HL-60/S4 treated with retinoic acid at 250 ng/mL for 4 days and 3 days (cell line): ENCODE measurements around the gene CSRNP3.

Experiments
- in situ Hi-C: fragments of 300-500 bp; cut with MboI; formaldehyde crosslinking; loops from 2 replicates; pipeline ENCODE4 v1.7.0; 2022; ENCODE audit warnings: low sequenced_read_pairs

Gene CSRNP3

DNA sequence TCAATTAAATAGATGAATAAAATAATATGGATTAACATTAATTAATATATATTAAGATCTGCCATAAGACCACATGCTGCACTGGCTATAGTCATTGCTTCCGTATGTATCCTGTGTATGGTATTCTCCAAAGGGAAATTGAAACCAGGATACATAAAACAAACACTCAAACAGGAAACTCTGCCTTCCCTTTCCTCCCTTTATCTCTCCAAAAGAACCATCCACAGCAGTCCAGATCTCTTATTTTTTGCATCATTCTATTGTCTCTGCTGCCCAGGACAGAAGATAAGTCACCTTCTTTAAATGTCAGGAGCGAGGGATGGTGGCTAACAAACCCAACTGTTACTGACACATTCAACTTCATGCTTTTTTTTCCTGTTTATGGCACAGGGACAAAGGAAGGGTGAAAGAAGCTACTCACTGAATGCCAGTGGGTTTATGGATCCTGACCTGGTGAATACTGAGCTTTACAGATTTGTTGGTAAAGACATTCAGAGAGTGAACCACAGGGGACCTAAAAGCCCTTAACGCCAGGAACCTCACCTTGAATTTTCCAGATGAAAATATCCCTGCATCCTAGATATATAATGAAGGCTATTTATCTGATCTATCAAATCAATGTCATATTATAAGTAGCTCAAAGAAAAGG is 67.5 kb downstream of the CSRNP3 start:
- in situ Hi-C loops: no loop called here

DNA sequence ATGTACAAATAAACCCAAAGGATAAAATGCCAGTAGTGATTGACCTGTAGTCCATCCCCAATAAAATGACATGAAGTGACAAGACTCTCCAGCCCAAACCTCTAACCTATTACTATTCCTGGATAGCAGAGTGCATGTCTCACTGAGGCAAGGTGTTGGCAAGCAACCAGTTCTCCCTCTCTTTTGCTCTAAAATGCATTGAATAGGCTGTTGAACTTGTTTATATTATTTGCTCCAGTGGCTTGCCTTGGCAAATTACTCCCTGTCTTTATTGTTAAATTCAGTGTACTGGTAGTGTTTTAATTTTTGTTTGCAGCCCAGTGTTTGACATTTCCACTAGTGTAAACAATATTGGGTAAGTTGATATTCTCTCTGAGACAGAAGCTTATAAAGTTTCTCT is 70.5 kb downstream of the CSRNP3 start:
- in situ Hi-C loops: no loop called here

DNA sequence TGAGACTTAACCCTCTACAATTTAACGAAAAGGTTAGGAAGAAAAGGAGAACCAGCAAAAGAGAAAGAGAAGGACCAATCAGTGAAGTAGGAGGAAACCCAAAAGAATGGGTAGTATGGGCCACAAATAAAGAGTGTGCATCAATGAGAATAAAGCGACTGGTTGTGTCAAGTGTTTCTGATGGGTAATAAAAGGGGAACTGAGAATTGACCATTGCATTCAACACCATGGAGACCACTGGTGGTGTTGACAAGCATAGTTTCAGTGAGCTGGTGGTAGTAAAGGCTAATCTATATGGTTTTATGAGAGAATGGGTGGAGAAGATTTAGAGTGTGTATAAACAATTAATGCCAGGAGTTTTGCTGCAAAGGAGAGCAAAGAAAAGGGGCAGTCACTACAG is 75.4 kb downstream of the CSRNP3 start:
- in situ Hi-C loops: no loop called here

- in situ Hi-C loops: no loop called here
Observed at GRCh38 chr2:165547900-165548299, 78.4 kb downstream of the CSRNP3 start.

- in situ Hi-C loops: no loop called here
Observed at GRCh38 chr2:165549619-165550018, 80.1 kb downstream of the CSRNP3 start.

- in situ Hi-C loops: no loop called here
Observed at GRCh38 chr2:165558832-165559231, 89.3 kb downstream of the CSRNP3 start.

DNA sequence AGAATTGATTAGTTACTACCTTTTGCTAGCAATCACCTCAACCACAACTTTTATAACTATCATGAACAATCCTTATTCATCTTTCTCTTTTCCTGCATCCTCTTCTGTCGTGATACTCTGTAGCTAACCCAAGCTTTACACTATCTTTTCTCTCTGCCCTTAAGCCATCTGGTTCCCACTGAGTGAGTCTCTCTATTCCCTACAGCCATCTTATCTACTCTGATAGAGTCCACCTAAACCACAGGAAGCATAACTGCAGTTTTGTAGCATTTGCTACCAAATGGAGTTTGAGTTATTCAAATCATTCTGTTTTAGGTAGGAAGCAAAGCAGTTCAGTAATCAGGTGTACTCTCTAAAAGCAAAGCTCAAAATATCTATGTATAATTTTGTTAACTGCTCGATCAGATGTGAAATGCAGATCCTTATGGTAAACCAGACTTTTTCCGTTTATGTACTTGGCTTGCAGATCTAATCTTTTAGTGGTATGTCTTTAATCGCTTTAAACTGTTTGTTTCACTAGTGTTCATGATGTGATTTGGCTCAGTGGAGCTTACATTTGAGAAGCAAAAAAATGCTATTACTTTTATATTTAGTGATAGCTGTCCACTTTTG is 91.0 kb downstream of the CSRNP3 start:
- in situ Hi-C loops: no loop called here

GRCh38 chr2:165561516-165561915 is 92.0 kb downstream of the CSRNP3 start:
- in situ Hi-C loops: no loop called here

DNA sequence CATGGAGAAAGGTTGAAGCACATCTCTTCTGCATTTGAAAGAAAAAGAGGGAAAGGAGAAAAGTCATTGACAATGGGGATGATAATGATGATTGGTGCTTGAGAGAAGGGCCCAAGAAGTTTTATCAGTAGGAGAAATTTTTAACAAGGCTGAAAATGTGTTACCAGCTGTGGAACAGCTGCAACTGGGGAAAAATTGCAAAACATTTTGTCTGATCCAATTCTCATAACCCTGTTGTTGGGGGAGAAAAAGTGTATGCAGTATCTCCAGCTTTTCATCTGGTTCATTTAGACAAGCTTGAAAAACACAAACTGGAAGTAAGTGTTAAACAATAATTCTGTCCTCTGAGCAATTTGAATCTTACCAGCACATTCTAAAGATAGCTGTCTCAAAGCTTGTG is 92.7 kb downstream of the CSRNP3 start:
- in situ Hi-C loops: no loop called here

DNA sequence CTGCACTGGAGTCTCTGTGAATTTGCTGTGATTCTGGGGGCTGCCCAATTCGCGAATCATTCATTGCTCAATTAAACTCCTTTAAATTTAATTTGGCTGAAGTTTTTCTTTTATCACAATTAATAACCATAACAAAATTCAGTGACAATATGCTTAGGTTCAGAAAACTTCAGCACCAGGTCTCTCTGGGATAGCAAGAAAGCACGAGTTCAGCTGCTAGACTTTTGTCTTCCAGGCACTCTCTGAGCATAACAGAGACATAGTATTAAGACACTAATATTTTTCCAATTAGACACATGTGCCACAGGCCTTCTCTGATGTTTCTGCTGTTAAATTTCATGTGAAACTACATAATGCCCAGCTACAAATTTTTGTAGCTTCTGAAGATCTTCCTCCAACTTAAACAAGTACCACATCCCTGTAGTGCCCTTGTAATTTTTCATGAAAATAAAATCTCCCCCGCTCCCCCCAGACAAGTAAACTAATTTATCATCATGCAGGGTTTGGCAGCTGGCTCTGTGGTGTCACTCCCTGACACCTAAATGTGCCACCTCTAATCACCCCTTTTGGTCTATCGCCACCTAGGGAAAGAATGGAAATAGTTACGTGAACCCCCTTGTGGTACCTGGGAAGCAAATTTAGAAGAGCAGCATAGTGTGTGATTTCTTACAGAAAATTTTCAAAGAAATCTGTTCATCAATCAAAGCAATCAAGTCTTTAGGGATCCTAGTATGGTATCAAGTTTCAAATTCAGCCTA is 94.1 kb downstream of the CSRNP3 start:
- in situ Hi-C loops: no loop called here

- in situ Hi-C loops: no loop called here
Observed at GRCh38 chr2:165566008-165566407, 96.5 kb downstream of the CSRNP3 start.

DNA sequence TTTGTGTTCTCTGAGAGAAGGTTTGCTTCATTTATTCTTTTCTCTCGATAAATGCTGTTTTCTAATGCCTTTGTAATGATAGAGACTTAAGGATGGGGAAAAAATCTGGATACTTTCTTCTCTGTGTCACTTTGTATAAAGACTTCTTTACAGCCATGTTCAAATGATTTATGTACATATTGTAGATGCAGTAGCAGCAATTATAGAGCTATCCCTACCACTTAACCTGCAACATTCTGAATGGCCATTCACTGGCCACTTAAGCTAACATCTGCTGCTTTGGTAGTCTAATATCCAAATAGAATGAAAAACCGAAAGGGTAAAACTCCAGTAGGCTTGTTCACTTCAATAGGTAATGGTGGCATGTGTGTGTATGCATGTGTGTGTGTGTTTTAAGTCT is 97.8 kb downstream of the CSRNP3 start:
- in situ Hi-C loops: no loop called here

GRCh38 chr2:165568361-165568760 is 98.9 kb downstream of the CSRNP3 start:
- in situ Hi-C loops: no loop called here

DNA sequence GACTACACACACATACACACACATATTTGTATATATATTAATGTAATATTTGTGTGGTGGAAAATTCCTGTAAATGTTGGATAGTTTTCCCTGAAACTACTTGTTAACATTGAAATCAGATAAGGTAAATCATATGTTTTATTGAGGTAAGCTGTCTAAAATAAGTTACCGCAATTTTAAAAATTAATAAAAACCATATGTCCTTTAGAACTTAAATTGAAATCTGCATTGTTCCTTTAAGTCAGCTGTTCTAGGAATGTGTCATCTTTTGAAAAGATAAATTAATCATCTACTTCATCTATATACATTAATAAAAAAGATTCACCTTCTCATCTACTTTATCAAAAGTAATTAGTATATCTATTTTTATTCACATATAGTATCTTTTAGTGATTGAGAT is 102.0 kb downstream of the CSRNP3 start:
- in situ Hi-C loops: no loop called here

DNA sequence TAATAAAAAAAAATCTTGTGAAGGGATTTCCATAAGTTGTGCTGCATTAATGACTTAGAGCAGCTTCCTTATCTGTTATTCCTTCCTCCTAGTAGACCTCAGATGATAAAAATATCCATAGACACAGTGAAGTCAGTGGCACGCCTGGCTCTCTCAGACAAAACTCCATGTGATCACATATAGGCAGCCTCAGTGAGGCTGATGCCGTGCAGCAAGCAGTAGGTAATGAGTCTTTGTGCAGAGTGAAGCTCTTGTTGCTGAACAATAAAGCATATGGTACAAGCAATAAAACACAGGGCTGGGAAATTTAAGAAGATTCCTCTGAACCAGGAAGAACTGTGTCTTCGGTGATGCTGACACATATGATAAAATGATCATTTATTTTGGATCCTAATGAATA is 102.7 kb downstream of the CSRNP3 start:
- in situ Hi-C loops: no loop called here

GRCh38 chr2:165573534-165574461 is 104.3 kb downstream of the CSRNP3 start:
- in situ Hi-C loops: no loop called here

DNA sequence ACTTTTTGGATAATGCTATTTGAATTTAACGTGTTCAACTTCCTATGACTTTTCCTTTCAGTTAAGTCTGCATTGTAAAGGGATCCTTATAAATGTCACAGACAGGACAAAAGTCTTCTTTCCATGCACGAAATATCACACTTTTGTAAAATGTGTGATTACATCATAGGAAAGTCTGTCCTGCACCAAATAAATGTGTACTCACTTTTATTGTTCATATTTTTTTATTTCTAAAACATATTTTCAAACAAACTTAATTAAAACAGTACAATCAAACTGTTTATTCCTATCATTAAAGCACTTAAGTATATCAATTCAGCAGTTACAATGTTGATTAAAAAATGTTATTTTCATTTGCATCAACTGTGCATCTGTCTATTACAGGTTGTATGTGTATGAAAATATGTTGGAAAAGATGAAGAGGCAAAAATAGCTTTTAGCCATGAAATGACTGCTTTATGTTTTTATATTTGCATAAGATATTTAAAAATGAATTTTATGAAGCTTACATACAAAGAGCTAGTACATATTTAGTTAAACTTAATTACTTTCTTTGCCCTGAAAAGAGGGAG is 105.6 kb downstream of the CSRNP3 start:
- in situ Hi-C loops: no loop called here

- in situ Hi-C loops: no loop called here
Observed at GRCh38 chr2:165576409-165577154, 107.1 kb downstream of the CSRNP3 start.

DNA sequence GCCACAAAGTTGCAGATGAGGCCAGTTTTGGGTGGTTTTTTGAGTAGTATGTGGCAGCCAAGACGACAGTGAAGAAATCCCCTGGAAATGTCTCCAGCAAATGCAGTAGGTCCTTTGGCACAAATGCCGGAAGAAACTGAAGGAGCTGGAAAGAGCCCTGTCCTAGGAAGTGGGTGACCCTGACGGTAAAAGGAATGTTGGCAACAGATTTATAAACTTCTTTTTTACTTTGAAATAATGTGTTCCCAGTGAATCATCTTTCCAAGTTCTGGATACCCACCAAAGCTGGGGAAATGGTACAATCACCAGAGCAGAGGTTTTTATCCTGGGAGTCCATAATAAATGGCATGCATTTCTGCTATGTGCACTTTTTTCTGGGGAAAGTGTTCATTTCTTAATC is 112.9 kb downstream of the CSRNP3 start:
- in situ Hi-C loops: no loop called here

DNA sequence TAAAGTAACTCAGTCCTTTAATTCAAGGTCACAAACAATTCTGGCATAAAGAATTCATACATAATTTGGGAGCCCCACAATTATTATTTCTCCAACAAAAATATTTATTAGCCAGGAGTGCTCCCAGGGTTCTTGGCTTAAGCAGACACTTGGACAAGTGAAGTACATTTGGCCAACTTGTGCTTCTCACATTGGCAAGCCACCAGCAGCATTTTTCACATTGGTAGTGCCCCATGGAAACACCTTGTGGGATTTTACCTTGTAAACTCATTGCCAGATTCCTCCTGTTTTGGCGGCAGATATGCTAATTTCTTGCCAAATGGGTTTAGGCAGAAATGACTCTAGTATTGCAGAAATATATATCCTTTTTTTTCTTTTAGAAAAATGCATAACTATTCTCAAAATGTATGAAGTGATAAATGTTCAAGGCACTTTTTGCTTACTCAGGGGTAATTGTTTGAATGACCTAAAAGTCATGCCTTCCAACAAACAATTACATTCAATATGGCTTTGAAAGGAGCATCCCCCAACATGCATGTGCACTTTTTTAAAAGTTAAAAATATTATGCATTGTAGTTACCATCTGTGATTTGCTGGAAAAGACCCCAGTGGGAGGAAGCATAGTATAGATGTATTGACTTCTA is 113.5 kb downstream of the CSRNP3 start:
- in situ Hi-C loops: no loop called here
